Measurements from ENCODE around the gene LTB4R. TPM values are rescaled to one million over a fixed set of nuclear protein-coding genes. Genes with fewer than 3 reads are reported as not detected.

Gene LTB4R
- total RNA-seq, 2 donors from 2014 or later, result 8.9 to 13.1 TPM

GRCh38 chr14:24329736-24330135 lies 18.4 kb downstream of the LTB4R start:
- DNase-seq (ENCODE audit: low spot score), result no peak

GRCh38 chr14:24330973-24331674 lies 19.8 kb downstream of the LTB4R start:
- Histone ChIP-seq H3K9me3 (no peaks in the 10 kb centered on the region), H3K36me3 (no peaks in the 10 kb centered on the region), H3K4me3 (no peak overlapping the region), H3K27ac (no peak overlapping the region), H3K27me3 (replicated peaks; ENCODE audit: insufficient read depth) (peaks cover 3% of the 10 kb centered on the region), H3K4me1 (ENCODE audit: control insufficient read depth in 1 of 2, low read depth in 2 of 2) (peaks cover 22 to 36% of the 10 kb centered on the region in 2 donors)
- no peak for TF ChIP-seq CTCF (IDR thresholded peaks at IDR 0.05)
- ATAC-seq (ENCODE audit: insufficient number of reproducible peaks, low FRiP score, low read depth) (no peak), DNase-seq (ENCODE audit: low spot score) (no peak)

More at GRCh38 chr14:24329736-24330135, 18.4 kb downstream of the LTB4R start:
- Histone ChIP-seq H3K9me3 (no peaks in the 10 kb centered on the region), H3K27me3 (replicated peaks; ENCODE audit: insufficient read depth) (peaks cover 3% of the 10 kb centered on the region), H3K27ac (no peak overlapping the region), H3K36me3 (no peaks in the 10 kb centered on the region), H3K4me3 (no peak overlapping the region), H3K4me1 (ENCODE audit: control insufficient read depth in 1 of 2, low read depth in 2 of 2) (peaks cover 22 to 32% of the 10 kb centered on the region in 2 donors)
- no peak for ATAC-seq (ENCODE audit: insufficient number of reproducible peaks, low FRiP score, low read depth)
- TF ChIP-seq CTCF (IDR thresholded peaks at IDR 0.05), result no peak

GRCh38 chr14:24331731-24332267 lies 20.5 kb downstream of the LTB4R start:
- H3K9me3 ChIP-seq, result no peaks in the 10 kb centered on the region
- H3K27me3 ChIP-seq (replicated peaks; ENCODE audit: insufficient read depth), result peaks cover 3% of the 10 kb centered on the region
- no peak for TF ChIP-seq CTCF (IDR thresholded peaks at IDR 0.05)
- no peak overlapping the region for H3K27ac ChIP-seq
- peaks cover 22 to 36% of the 10 kb centered on the region in 2 donors for H3K4me1 ChIP-seq (ENCODE audit: control insufficient read depth in 1 of 2, low read depth in 2 of 2)
- H3K4me3 ChIP-seq, result peak overlapping the region; percentile 64
- ATAC-seq (ENCODE audit: insufficient number of reproducible peaks, low FRiP score, low read depth) (no peak), DNase-seq (ENCODE audit: low spot score) (no peak)
- H3K36me3 ChIP-seq, result no peaks in the 10 kb centered on the region

DNA sequence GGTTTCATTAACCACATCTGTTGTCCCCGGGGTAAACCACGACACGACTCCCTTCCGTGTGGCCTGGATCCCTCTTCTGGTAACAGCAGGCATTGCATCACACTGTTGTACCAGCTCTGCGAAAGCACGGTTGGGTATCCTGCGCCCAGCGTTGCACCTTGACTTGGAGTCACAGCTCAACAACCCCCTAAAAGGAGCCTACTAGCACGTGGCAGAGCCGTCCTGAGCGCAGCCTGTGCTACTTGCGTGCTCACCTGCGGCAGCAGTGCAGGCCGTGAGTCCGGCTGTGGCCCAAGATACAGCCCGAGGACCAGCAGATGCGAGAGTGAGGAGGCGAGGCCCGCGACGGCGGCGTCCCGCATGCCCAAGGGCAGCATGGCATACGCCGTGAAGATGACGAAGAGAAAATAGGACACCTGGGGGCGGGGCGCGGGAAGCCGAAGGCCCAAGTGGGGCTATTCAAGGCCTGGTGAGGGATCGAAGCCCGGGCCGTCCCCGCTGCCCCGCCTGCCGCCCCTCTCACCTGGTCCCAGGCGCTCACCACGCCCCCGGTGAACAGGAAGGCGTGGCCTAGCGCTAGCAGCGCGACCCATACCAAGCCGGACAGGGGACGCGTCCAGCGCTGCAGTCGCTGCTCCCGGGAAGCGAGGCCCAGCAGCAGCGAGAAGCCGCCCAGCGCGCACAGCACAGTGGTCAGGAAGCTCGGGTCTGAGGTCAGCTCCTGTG lies 21.1 kb downstream of the LTB4R start:
- DNase-seq (ENCODE audit: low spot score) (no peak), ATAC-seq (ENCODE audit: insufficient number of reproducible peaks, low FRiP score, low read depth) (no peak)
- Histone ChIP-seq H3K4me1 (ENCODE audit: control insufficient read depth in 1 of 2, low read depth in 2 of 2) (peaks cover 22 to 36% of the 10 kb centered on the region in 2 donors), H3K27ac (no peak overlapping the region), H3K27me3 (replicated peaks; ENCODE audit: insufficient read depth) (peaks cover 3% of the 10 kb centered on the region), H3K9me3 (no peaks in the 10 kb centered on the region), H3K36me3 (no peaks in the 10 kb centered on the region), H3K4me3 (peak overlapping the region; percentile 64)
- peak; percentile 79 for TF ChIP-seq CTCF (IDR thresholded peaks at IDR 0.05)
